ENCODE results near the gene SMIM20. TPM values are rescaled to one million over a fixed set of nuclear protein-coding genes. Genes with fewer than 3 reads are reported as not detected.

SMIM20 gene
- total and polyA plus RNA-seq, 2 of the 4 experiments (the other 2 are of a cell fraction), result 13.6 to 23.1 TPM

- no peaks in the 10 kb centered on the region for H3K79me1 ChIP-seq (ENCODE audit: low read depth in 1 of 2, low read length in 2 of 2)
- H3K9me3 ChIP-seq (ENCODE audit: control insufficient read depth, insufficient read depth, low read length), result no peaks in the 10 kb centered on the region
- no peak overlapping the region for H3K4me2 ChIP-seq (ENCODE audit: low read depth, low read length)
- H3K9ac ChIP-seq (ENCODE audit: low read depth, low read length), result no peak overlapping the region
- H3K9me1 ChIP-seq (ENCODE audit: insufficient read depth, low read length), result no peaks in the 10 kb centered on the region
- no peaks in the 10 kb centered on the region for H4K20me1 ChIP-seq (ENCODE audit: insufficient read depth, low read length)
- H2AK5ac ChIP-seq (ENCODE audit: low read depth, low read length), result no peak overlapping the region
- H4K5ac ChIP-seq (ENCODE audit: low read depth, low read length), result no peak overlapping the region
- H2AFZ ChIP-seq (replicated peaks; ENCODE audit: low read length, poor library complexity), result no peak overlapping the region
- no peaks in the 10 kb centered on the region for H3K36me3 ChIP-seq (ENCODE audit: control insufficient read depth, insufficient read depth, low read length)
- no peak overlapping the region for H3K27ac ChIP-seq (ENCODE audit: insufficient read depth, low read length)
- no peak overlapping the region for H2AK9ac ChIP-seq (replicated peaks; ENCODE audit: low read depth, low read length, poor library complexity)
- in situ Hi-C loops (cut with MboI; ENCODE audit: low sequenced_read_pairs) (no loop called here), dilution Hi-C loops (cut with HindIII; ENCODE audit: low sequenced_read_pairs, unreplicated experiment) (no loop called here), intact Hi-C loops (cut with micrococcal nuclease) (no loop called here)
- TF ChIP-seq MAZ (IDR thresholded peaks at IDR 0.05; ENCODE audit: borderline replicate concordance, low read depth, low read length) (no peak), RFX5 (IDR thresholded peaks at IDR 0.05; ENCODE audit: low read depth, low read length) (no peak), USF2 (IDR thresholded peaks at IDR 0.05; ENCODE audit: low read depth, low read length) (no peak), NFE2L2 (IDR thresholded peaks at IDR 0.05; ENCODE audit: low read depth, low read length) (no peak), FOS (IDR thresholded peaks at IDR 0.05; ENCODE audit: low read depth, low read length) (no peak), CTCF (conservative IDR thresholded peaks at IDR 0.05; ENCODE audit: low read depth, low read length) (no peak), POLR2A (IDR thresholded peaks at IDR 0.05; ENCODE audit: low read depth, low read length) (no peak), RAD21 (IDR thresholded peaks at IDR 0.05; ENCODE audit: low read length) (no peak), CEBPB (IDR thresholded peaks at IDR 0.05; ENCODE audit: low read depth, low read length) (no peak), SMC3 (IDR thresholded peaks at IDR 0.05; ENCODE audit: low read depth, low read length) (no peak), BHLHE40 (IDR thresholded peaks at IDR 0.05; ENCODE audit: low read depth, low read length) (no peak), CHD1 (IDR thresholded peaks at IDR 0.05; ENCODE audit: low read depth, low read length) (no peak)
- H3K14ac ChIP-seq (replicated peaks; ENCODE audit: low read depth, low read length), result no peak overlapping the region
- DNase-seq, result no peak
- H3K4ac ChIP-seq (ENCODE audit: low read depth, low read length), result no peak overlapping the region
- no peak overlapping the region for H2BK20ac ChIP-seq (ENCODE audit: low read depth, low read length)
- no TSS peak for BruUV-seq (replicated peaks)
- H4K91ac ChIP-seq (ENCODE audit: insufficient read depth, low read depth, low read length), result no peak overlapping the region
- H4K8ac ChIP-seq (ENCODE audit: low read depth in 2 of 2, low read length in 2 of 2), result no peak overlapping the region
- no peak for ATAC-seq (ENCODE audit: low read depth)
- no peak overlapping the region for H2BK15ac ChIP-seq (ENCODE audit: low read depth, low read length)
- H3K56ac ChIP-seq (ENCODE audit: extremely low read depth, insufficient read depth, low read length), result no peak overlapping the region
- H2BK5ac ChIP-seq (ENCODE audit: low read depth, low read length, poor library complexity, severe bottlenecking), result no peak overlapping the region
- no peak overlapping the region for H3K4me3 ChIP-seq (ENCODE audit: insufficient read depth, low read depth, low read length)
- no peaks in the 10 kb centered on the region; the same call in 1 of the 2 replicates for H3K4me1 ChIP-seq (ENCODE audit: control insufficient read depth, insufficient read depth, low read length)
- H2BK120ac ChIP-seq (ENCODE audit: low read depth, low read length), result no peak overlapping the region
- CTCF ChIA-PET, result no interaction called here
- H3K23ac ChIP-seq (ENCODE audit: low read depth, low read length), result no peak overlapping the region
- POLR2A ChIA-PET (ENCODE audit: unreplicated experiment), result no interaction called here
- H3K27me3 ChIP-seq (ENCODE audit: control insufficient read depth, insufficient read depth, low read length), result no peaks in the 10 kb centered on the region
- no peak overlapping the region for H3K18ac ChIP-seq (ENCODE audit: low read depth, low read length)
- WGBS, 2 experiments (ENCODE audit: extremely low coverage in 2 of 2, insufficient read length in 1 of 2), result 14% methylated on average over 1 of the region's 6 CpGs; no CpG with 5 or more reads in 1 of the 2 experiments
These were observed 21.2 kb upstream of the SMIM20 start for GRCh38 chr4:25892796-25893195.

Measured in IMR-90 (cell line).